ENCODE measurements around the gene MSRB3. TPM values are rescaled to one million over a fixed set of nuclear protein-coding genes. Genes with fewer than 3 reads are reported as not detected.

Gene MSRB3
- total and polyA plus RNA-seq, 2 donors (not counting 3 experiments of a cell fraction or from before 2014, with no cell fraction given) = 20.0 to 59.3 TPM

DNA sequence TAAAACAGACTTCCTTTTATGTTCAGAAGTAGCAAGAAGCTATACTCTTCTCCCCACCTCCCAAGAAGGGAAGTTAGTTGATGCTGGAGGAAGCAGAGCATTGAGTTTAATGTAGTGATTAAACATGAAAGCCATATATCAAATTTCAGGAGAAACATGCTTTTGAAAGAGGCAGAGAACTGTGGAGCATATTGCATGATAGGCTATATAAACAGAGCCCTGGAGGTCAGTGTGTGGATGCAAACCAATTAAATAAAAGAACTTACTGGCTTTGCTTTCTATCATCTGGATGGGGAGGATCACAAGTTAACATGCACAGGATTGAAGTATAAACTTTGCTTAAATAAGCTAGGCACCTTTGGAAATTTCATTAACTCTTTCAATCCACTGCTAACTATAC is 94.1 kb downstream of the MSRB3 start:
- H3K27me3 ChIP-seq (ENCODE audit: control insufficient read depth in 2 of 2, insufficient read depth in 2 of 2, low read length in 2 of 2) = no peaks in the 10 kb centered on the region
- no peak overlapping the region for H2AFZ ChIP-seq (ENCODE audit: low read depth, low read length)
- no peaks in the 10 kb centered on the region for H3K9me1 ChIP-seq (replicated peaks; ENCODE audit: control insufficient read depth, extremely low read depth, insufficient read depth, low read length)
- H3K9me3 ChIP-seq (replicated peaks; ENCODE audit: control insufficient read depth, insufficient read depth, low read length) = no peaks in the 10 kb centered on the region
- DNase-seq (ENCODE audit: low read depth, low spot score) (no peak), FAIRE-seq (no peak)
- H3K36me3 ChIP-seq (ENCODE audit: control insufficient read depth in 2 of 2, extremely low read depth in 1 of 2, insufficient read depth in 2 of 2, low read length in 2 of 2) = no peaks in the 10 kb centered on the region
- no peak overlapping the region for H3K4me2 ChIP-seq (ENCODE audit: insufficient read depth, low read length)
- no peak overlapping the region for H3K9ac ChIP-seq (replicated peaks; ENCODE audit: extremely low read depth, insufficient read depth, low read length)
- ChIA-PET POLR2A (no interaction called here), CTCF (no interaction called here)
- no peaks in the 10 kb centered on the region for H3K4me1 ChIP-seq (ENCODE audit: control insufficient read depth, extremely low read depth, insufficient read depth, low read length)
- no peak overlapping the region for H3K4me3 ChIP-seq (replicated peaks in 1 of 3; ENCODE audit: insufficient read depth in 1 of 3, low read depth in 1 of 3, low read length in 3 of 3)
- no peaks in the 10 kb centered on the region for H3K79me2 ChIP-seq (ENCODE audit: control insufficient read depth, insufficient read depth, low read length)
- no peaks in the 10 kb centered on the region for H4K20me1 ChIP-seq (replicated peaks; ENCODE audit: control insufficient read depth, extremely low read depth, insufficient read depth, low read length)
- BruUV-seq (replicated peaks) = no TSS peak
- no peak overlapping the region for H3K27ac ChIP-seq (ENCODE audit: insufficient read depth, low read depth, low read length)
- TF ChIP-seq EZH2 (IDR thresholded peaks at IDR 0.05; ENCODE audit: borderline replicate concordance, low read depth, low read length, severe bottlenecking) = no peak
- intact Hi-C loops (cut with micrococcal nuclease) (no loop called here), dilution Hi-C loops (cut with MboI; ENCODE audit: extremely low pct_ligation_motif_present, low sequenced_read_pairs) (no loop called here)

DNA sequence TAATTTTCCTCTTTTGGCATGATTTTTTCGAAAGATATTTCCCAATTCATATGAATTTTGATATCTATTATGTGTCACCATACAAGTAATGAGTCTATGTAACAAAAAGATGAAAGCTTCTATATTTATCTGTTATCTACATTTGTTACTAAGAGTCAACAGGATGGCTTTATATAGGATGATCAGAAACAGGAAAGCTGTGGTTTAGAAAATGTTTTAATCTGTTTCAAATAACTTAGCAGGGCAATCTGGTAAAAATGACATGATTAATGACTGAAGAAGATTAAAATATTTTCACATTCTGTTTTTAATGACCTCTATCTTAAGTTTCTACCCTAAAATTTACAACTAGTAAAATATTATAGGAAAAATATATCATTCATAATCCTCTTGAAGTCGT is 105.8 kb downstream of the MSRB3 start:
- DNase-seq (ENCODE audit: low read depth, low spot score) (no peak), FAIRE-seq (no peak)
- ChIA-PET CTCF (interaction anchor here (1.3 to 1.4 kb wide), 2 partner anchors 26 to 113 kb away, joined by 3 read pairs; no protein-coding TSS in a partner anchor), POLR2A (no interaction called here)
- H3K9me3 ChIP-seq (replicated peaks; ENCODE audit: control insufficient read depth, insufficient read depth, low read length) = no peaks in the 10 kb centered on the region
- no peaks in the 10 kb centered on the region for H3K36me3 ChIP-seq (ENCODE audit: control insufficient read depth in 2 of 2, extremely low read depth in 1 of 2, insufficient read depth in 2 of 2, low read length in 2 of 2)
- no peaks in the 10 kb centered on the region for H3K79me2 ChIP-seq (ENCODE audit: control insufficient read depth, insufficient read depth, low read length)
- H4K20me1 ChIP-seq (replicated peaks; ENCODE audit: control insufficient read depth, extremely low read depth, insufficient read depth, low read length) = no peaks in the 10 kb centered on the region
- no peak overlapping the region for H3K4me3 ChIP-seq (replicated peaks in 1 of 3; ENCODE audit: insufficient read depth in 1 of 3, low read depth in 1 of 3, low read length in 3 of 3)
- no peak overlapping the region for H2AFZ ChIP-seq (ENCODE audit: low read depth, low read length)
- no peak overlapping the region for H3K4me2 ChIP-seq (ENCODE audit: insufficient read depth, low read length)
- H3K27me3 ChIP-seq (ENCODE audit: control insufficient read depth in 2 of 2, insufficient read depth in 2 of 2, low read length in 2 of 2) = no peaks in the 10 kb centered on the region
- intact Hi-C loops (cut with micrococcal nuclease) (no loop called here), dilution Hi-C loops (cut with MboI; ENCODE audit: extremely low pct_ligation_motif_present, low sequenced_read_pairs) (no loop called here)
- no TSS peak for BruUV-seq (replicated peaks)
- no peak overlapping the region for H3K9ac ChIP-seq (replicated peaks; ENCODE audit: extremely low read depth, insufficient read depth, low read length)
- TF ChIP-seq POLR2A (IDR thresholded peaks at IDR 0.05; ENCODE audit: low read depth, low read length) (no peak), MYC (IDR thresholded peaks at IDR 0.05; ENCODE audit: low read depth, low read length) (no peak), FOS (IDR thresholded peaks at IDR 0.05; ENCODE audit: borderline replicate concordance, insufficient read depth, low read length) (no peak)
- TF ChIP-seq, protein P1, sequence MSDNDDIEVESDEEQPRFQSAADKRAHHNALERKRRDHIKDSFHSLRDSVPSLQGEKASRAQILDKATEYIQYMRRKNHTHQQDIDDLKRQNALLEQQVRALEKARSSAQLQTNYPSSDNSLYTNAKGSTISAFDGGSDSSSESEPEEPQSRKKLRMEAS (IDR thresholded peaks at IDR 0.05; ENCODE audit: insufficient read depth, insufficient read length) = no peak
- TF ChIP-seq, protein P2, sequence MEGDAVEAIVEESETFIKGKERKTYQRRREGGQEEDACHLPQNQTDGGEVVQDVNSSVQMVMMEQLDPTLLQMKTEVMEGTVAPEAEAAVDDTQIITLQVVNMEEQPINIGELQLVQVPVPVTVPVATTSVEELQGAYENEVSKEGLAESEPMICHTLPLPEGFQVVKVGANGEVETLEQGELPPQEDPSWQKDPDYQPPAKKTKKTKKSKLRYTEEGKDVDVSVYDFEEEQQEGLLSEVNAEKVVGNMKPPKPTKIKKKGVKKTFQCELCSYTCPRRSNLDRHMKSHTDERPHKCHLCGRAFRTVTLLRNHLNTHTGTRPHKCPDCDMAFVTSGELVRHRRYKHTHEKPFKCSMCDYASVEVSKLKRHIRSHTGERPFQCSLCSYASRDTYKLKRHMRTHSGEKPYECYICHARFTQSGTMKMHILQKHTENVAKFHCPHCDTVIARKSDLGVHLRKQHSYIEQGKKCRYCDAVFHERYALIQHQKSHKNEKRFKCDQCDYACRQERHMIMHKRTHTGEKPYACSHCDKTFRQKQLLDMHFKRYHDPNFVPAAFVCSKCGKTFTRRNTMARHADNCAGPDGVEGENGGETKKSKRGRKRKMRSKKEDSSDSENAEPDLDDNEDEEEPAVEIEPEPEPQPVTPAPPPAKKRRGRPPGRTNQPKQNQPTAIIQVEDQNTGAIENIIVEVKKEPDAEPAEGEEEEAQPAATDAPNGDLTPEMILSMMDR (IDR thresholded peaks at IDR 0.05; ENCODE audit: extremely low read depth in 1 of 2, insufficient read depth in 1 of 2, low read depth in 1 of 2, low read length in 2 of 2) = no peak
- H3K27ac ChIP-seq (ENCODE audit: insufficient read depth, low read depth, low read length) = no peak overlapping the region
- H3K9me1 ChIP-seq (replicated peaks; ENCODE audit: control insufficient read depth, extremely low read depth, insufficient read depth, low read length) = no peaks in the 10 kb centered on the region
- H3K4me1 ChIP-seq (ENCODE audit: control insufficient read depth, extremely low read depth, insufficient read depth, low read length) = no peaks in the 10 kb centered on the region
